Fibroblast of gingiva (primary cell): ENCODE data around the gene RYR3.

ENCODE experiments used
- DNase-seq: peaks from one replicate; pipeline ENCODE4 v3.0.0-alpha.2; 2011; ENCODE audit warnings: low read depth

The RYR3 gene

GRCh38 chr15:33837294-33837693 is 526.5 kb downstream of the RYR3 start:
- DNase-seq: no peak

GRCh38 chr15:33839540-33839939 is 528.8 kb downstream of the RYR3 start:
- no peak for DNase-seq

DNA sequence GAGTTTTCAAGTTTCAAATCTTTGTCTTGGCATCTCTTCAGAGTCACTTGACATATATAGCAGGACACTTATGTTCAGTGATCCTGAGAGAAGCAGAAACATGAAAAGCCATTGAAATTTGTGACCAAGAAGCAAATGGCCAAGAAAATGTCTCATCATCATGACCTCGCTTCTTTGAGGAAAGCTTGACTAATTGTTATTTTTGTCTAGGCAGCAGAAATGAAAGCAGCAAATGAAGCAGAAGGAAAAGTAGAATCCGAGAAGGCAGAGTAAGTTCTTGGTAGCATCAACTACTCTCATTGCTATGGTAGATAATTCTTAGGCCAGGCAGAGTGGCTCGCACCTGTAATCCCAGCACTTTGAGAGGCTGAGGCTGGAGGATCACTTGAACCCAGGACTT is 529.8 kb downstream of the RYR3 start:
- no peak for DNase-seq

GRCh38 chr15:33844186-33844585 is 533.4 kb downstream of the RYR3 start:
- no peak for DNase-seq

GRCh38 chr15:33844597-33844996 is 533.8 kb downstream of the RYR3 start:
- DNase-seq: no peak

DNA sequence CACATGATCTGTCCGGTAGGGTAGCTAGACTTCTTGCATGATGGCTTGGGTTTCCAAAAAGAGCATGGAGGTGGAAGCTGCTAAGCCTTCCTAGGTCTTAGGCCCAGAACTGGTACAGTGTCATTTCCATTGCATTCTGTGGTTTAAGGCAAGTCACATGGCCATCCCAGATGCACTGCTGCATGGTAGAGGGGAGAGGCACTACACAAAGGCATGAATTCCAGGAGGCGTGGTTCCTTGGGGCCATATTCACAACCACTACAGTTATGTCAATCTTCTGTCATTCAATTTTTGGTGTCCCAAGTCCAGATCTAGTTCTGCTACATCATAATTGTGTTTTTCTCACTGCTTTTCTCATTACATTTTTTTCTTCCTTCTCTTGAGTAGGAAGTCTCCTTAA is 535.4 kb downstream of the RYR3 start:
- no peak for DNase-seq

DNA sequence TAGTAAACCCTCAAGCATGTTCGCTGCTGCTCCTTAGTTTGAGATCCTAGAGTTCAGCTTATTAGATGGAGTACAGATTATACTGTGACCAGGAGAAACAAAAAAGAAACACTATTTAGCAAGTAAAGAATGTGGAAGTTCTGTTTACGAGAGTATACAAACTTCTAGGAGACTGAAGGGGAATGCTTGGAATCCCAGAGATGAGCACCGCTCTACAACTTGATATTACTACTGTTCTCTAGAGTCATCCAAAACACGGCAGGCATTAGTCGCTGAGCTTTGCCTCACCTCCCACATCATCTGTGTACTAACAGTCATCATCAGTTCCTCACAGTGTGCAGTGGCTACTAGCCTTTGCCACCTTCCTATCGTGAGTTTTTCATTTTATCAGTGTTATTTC is 536.1 kb downstream of the RYR3 start:
- no peak for DNase-seq

DNA sequence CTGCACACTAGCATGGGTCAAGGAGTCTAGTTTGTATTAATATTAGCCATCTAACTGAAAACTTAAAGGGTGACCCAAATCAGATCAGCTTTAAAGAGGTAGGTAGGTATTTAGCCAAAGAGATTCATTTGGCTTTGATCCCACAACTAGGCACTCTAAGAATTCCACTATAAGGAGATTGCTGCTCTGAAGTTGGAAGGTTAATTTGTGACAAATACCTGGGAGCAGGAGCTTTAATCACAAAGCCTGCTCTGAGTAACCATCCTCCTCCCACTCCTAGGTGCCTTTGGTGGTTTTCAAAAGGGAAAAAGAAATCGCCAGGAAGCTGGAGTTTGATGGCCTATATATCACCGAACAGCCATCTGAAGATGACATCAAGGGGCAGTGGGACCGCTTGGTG is 537.2 kb downstream of the RYR3 start:
- DNase-seq: no peak

DNA sequence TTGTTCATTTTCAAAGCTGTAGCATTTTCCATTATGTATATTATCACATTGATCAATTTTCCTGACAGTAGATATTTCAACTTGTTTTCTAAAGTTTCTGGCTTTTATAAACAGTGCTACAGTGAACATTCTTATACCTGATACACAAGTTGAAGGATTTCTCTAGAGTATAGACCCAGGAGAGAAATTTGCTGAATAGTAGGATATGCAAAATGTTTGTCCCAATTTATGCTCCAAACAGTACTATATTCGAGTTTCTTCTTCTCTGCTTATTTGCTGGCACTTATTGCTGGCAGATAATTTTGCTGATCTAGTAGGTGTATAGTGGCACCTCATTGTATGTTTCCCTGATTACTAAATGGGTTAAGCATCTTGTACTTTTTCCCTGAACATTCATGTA is 540.3 kb downstream of the RYR3 start:
- no peak for DNase-seq

GRCh38 chr15:33852094-33852493 is 541.3 kb downstream of the RYR3 start:
- no peak for DNase-seq

DNA sequence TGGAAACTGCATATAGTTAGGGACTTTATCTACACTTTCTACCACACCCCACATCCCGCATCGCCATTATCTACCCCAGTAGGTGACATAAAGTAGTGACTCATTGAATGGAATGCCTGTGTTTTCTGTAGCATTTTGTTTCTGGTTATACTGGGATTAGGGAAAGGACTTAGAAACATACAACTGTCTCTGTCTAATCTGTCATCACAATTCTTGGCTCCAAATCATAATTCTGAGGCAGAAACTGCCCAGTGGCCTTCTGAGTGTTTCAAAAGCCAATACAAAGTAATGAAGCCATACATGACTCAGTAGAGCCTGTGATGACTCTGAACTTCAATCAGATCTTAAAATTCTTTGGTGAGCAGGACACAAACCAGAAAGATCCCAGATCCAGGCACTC is 541.8 kb downstream of the RYR3 start:
- no peak for DNase-seq

DNA sequence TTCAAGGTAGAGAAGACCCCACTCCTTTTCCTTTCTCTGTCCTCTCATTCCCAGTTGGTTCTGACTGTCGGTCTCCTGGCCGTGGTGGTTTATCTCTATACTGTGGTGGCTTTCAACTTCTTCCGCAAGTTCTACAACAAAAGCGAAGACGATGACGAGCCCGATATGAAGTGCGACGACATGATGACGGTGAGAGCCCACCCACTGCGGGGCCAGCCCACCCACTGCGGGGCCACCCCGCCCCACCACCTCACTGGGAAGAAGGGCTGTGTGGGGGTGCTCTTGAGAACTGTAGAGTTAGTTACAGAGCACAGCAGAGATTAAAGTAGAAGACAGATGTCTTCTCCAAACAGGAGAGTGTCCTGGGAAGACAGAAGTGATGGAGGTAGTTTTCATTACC is 547.0 kb downstream of the RYR3 start:
- no peak for DNase-seq

DNA sequence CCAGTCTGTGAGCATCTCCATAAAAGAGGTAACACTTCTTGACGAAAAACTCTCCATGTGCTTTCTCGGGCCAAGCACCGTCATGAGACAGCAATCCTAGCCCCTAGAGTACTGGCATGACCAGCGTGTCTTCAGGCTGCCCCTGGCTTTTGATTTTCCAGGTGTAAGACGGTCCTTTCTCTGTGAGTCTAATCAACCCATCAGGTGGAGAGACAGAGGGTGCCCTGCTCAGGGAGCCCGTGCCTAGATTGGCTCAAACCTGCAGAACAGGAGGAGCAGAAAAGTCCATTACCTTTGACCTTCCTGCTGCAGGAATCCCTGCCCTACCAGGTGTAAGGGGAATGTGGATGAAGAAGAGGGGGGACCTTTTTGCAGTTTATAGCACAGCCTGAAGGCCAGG is 548.1 kb downstream of the RYR3 start:
- no peak for DNase-seq

GRCh38 chr15:33859992-33860545 is 549.3 kb downstream of the RYR3 start:
- no peak for DNase-seq

DNA sequence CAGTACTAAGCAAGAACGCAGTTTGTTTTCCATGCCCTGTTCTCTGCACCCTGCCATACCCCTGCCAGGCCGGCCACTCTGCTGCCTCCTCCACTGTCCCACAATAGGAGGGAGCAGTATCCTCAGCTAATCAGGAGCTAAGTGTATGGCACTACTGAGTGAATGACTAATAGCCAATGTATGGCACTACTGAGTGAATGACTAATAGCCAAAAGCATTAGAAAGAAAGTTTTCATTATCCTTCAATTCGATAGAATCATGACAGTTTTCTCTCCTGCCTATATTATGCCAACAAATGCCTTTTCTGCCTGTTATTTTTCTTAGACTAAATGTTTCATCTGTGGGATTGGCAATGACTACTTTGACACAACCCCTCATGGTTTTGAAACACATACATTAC is 550.0 kb downstream of the RYR3 start:
- peak; percentile 3 for DNase-seq

- DNase-seq: no peak
Measured at GRCh38 chr15:33864360-33865075, 553.8 kb downstream of the RYR3 start.

DNA sequence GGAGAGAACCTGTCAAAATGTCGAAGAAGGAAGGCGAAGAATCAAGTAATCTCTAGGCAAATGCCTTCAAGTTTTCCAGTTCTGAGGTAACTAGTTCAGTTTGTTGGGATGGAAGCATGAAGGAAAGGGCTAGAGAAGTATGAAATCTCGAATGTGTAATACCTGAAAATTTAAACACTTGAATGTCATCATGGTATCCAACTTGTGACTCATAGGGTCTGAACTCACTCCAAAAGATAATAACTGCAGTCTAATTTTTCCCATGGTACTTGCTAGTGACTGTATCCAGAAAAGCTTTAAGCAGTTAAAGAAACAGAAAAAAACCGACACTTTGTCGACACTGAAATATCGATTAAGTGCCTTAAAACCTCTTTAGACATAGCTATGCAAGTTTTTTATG is 554.6 kb downstream of the RYR3 start:
- no peak for DNase-seq

DNA sequence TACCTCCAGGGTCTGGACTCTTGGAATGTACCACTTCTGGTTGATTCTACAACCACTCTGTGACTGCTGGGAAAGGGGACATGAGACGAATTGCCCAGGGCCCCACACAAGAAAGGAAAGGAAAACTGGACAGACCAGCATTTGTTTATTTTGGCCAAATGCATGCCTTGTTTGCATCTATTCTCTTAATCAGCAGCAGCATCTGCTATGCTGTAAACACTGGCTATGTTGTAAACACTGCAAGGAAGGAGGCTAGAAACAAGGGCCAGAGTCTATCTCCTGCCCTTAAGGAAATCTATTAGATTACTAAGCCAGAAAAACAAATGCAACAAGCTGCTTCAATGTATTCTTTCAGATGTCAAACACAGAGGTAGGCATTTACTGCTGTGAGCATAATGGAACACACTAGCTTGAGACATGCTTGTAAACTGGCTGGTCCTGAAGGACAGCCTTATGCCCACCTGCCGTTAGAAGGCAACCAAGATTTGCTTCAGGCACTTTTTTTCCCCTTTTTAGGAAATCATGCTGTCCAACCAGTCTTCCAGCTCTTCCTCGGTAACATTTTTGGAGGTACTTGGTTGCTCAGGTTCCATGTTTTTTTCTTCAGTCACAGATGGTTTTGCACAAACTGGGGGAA is 555.5 kb downstream of the RYR3 start:
- peak; percentile 12 for DNase-seq

DNA sequence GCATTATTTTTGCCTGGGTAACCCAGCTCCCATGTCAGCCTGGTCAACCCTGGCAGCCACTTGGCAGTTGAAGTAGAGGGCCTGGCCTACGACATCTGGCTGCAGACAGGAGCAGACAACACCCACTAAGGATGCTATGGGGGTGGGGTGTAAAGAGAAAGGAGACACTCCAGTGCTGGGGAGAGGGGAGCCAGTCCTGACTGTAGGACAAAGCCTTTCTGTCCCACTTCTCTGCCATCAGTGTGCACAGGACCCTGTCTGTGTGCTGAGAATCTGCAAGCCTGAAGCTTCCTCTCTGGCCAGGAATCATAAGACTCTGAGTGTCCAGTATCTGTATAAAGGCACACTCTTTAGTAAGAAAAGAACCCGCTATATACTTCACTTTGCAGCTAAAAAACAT is 561.2 kb downstream of the RYR3 start:
- no peak for DNase-seq

DNA sequence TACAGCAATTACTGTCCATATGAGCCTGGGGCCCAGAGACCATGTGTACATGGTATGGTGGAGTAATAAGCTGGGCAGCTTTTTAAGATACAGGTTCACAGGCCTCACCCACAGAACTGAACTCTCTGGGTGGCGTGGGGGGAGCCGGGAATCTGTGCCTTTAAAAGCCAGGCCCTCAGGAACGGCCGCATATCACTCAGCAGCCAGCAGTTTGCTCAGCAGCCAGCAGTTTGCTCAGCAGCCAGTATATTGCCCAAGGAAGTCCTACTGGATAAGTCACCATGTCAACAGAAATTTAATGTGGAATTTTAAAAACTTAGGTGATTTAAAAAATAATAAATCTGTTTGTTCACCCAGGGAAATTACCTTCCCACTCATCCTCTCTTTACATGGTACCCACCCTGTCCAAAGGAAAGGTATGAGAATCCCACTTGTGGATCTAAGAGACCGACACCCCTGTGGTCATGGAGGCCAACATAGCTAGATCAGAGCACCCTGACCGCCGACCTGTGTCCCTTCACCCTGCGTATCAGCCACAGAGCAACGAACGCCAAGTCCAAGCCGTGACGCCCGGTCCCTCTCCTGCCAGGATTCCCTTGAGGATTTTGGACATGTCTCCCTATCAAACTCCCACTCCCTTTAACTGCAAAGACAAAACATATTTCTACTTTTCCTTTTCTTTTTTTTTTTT is 561.8 kb downstream of the RYR3 start:
- DNase-seq: no peak

DNA sequence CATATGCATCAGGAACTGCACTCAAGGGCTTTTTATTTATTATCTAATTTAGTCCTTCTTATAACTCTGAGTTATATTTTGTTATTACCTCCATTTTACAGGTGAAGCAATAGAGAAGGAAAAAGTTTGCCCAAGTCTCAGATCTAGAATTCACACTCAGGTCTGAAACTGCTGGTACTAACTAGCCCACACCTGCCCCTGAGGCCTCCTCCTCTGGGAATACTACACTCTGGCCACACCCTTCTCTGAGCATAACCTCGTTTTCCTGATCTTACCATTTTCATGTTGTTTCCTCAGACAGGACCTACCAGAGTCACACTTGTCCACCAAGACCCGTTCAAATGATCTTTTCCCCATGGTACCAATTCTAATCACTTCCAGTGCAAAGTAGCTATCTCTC is 563.4 kb downstream of the RYR3 start:
- DNase-seq: no peak

- no peak for DNase-seq
Measured at GRCh38 chr15:33882921-33883320, 572.2 kb downstream of the RYR3 start.

DNA sequence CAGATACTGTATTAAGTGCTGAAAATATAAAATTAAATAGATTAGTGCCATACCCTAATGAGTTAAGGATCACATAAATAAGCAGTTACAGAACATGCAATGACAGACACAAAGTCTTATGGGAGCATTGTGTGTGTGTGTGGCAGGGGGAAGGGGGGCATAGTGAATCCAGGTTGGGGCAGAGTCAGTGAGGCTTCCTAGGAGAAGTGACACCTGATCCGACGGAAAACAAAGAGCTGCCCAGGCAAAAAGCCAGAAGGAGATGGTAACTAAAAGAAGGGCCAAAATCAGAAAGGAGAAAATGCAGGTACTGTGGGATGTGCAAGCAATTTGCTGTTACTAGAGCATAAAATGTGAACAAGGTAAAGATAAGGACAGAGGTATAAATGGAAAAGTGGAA is 577.4 kb downstream of the RYR3 start:
- DNase-seq: no peak
